SU-DHL-6 (cell line): ENCODE measurements around the gene SWSAP1.

Experiments used
- H2AFZ ChIP-seq: fragments of 200-600 bp; sonication (generic); 2 replicates; pipeline ENCODE4 v1.6.1; 2014; ENCODE audit warnings: low read depth, mild to moderate bottlenecking, moderate library complexity, mixed read lengths, antibody characterized with exemption, low read length; ENCODE audit not compliant: severe bottlenecking
- H3F3A ChIP-seq: fragments of 200-600 bp; shearing (Covaris generic); 2 replicates; pipeline ENCODE4 v1.6.0; 2016; ENCODE audit warnings: antibody characterized with exemption, mild to moderate bottlenecking; ENCODE audit not compliant: insufficient read depth
- H3K27ac ChIP-seq: fragments of 200-600 bp; sonication (generic); 2 replicates; pipeline ENCODE4 v1.5.1; 2016; ENCODE audit warnings: low read depth, mild to moderate bottlenecking, low read length, moderate library complexity, mixed read lengths
- H3K27me3 ChIP-seq: fragments of 200-600 bp; sonication (generic), shearing (Covaris generic); 2 replicates; pipeline ENCODE4 v1.6.0; 2014; ENCODE audit warnings: mild to moderate bottlenecking, low read length
- H3K36me3 ChIP-seq: fragments of 200-600 bp; sonication (generic); 2 replicates; pipeline ENCODE4 v1.6.1; 2014; ENCODE audit warnings: mild to moderate bottlenecking, low read length, mixed read lengths
- H3K4me2 ChIP-seq: fragments of 300-600, 200-600 bp; shearing (Covaris generic), sonication (generic); 2 replicates; pipeline ENCODE4 v1.6.0; 2014; ENCODE audit warnings: low read length, low read depth, mild to moderate bottlenecking; ENCODE audit not compliant: poor library complexity, severe bottlenecking
- H3K4me3 ChIP-seq: fragments of 200-600 bp; sonication (generic); 2 replicates; pipeline ENCODE4 v1.5.1; 2014; ENCODE audit warnings: antibody characterized with exemption, low read length, mild to moderate bottlenecking, mixed read lengths; ENCODE audit not compliant: insufficient read depth, poor library complexity, severe bottlenecking
- H3K79me2 ChIP-seq: fragments of 200-600 bp; sonication (generic); 2 replicates; pipeline ENCODE4 v1.6.1; 2014; ENCODE audit warnings: mild to moderate bottlenecking, low read length, moderate library complexity; ENCODE audit not compliant: insufficient read depth
- H3K9ac ChIP-seq: fragments of 200-600 bp; sonication (generic); 2 replicates; pipeline ENCODE4 v1.7.0; 2014; ENCODE audit warnings: mild to moderate bottlenecking, low read length
- H3K9me2 ChIP-seq: fragments of 200-600 bp; sonication (generic); replicated peaks from 2 replicates; pipeline ENCODE4 v1.6.1; 2014; ENCODE audit warnings: low read length; ENCODE audit not compliant: insufficient read depth
- H3K9me3 ChIP-seq: fragments of 200-600 bp; sonication (generic); 2 replicates; pipeline ENCODE4 v1.6.1; 2014; ENCODE audit warnings: low read length, mixed read lengths; ENCODE audit not compliant: insufficient read depth
- H4K20me1 ChIP-seq: fragments of 200-600 bp; sonication (generic); 2 replicates; pipeline ENCODE4 v1.6.1; 2014; ENCODE audit warnings: low read depth, mild to moderate bottlenecking, antibody characterized with exemption, low read length, moderate library complexity, mixed read lengths
- EZH2phosphoT487 ChIP-seq: fragments of 200-600 bp; sonication (generic), shearing (Covaris generic); conservative IDR thresholded peaks from 2 replicates; pipeline ENCODE4 v1.6.1; 2018; ENCODE audit warnings: mild to moderate bottlenecking, antibody characterized with exemption, low read length, moderate library complexity, mixed read lengths
- TF ChIP-seq, protein P1 (sequence below): fragments of 200-600 bp; sonication (generic); IDR thresholded peaks from one replicate; pipeline ENCODE4 v1.5.1; 2017; ENCODE audit warnings: antibody characterized with exemption, mild to moderate bottlenecking, low read length, moderate library complexity; ENCODE audit not compliant: insufficient read depth, poor library complexity, severe bottlenecking

Gene SWSAP1

DNA sequence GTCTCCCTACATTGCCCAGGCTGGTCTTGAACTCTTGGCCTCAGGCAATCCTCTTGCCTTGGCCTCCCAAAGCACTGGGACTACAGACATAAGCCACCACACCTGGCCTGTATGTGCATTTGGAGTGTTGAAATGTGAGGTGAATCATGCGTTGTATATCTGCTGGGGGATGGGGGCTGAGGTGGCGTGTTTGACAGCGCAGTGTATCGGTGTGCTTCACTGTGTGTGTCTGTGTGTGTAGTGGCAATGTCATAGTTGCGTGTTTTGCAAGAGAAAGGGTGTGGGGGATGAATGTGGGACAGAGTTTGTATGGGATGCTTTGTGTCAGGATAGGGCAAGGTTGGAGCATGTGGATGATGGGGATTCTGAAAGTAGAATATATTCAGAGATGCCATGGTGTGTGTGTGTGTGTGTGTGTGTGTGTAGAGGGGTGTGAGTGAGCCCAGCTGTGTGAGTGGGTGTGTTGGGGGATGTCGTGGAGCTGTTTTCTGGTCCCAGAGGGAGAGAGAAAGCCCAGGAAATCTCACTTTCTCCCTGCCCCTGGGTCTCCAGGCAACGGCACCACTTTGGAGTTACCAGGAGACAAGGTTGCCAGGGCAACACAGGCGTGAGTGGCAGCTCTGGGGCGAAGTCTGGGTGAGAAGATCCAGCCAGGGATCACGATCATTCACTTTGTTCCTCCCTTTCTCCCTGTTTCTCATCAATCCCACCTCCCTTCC, 1.1 kb upstream of the SWSAP1 start:
- Histone ChIP-seq H3K79me2 (peaks cover 9% of the 10 kb centered on the region; the same call in 1 of the 2 replicates), H3K4me3 (peak overlapping the region; percentile 62), H4K20me1 (no peaks in the 10 kb centered on the region), H3K27ac (no peak overlapping the region), H3F3A (peaks cover 11% of the 10 kb centered on the region), H3K9me2 (no peaks in the 10 kb centered on the region), H3K27me3 (no peaks in the 10 kb centered on the region), H3K4me2 (peak overlapping the region; percentile 81), H3K9ac (peak overlapping the region; percentile 69), H2AFZ (peak overlapping the region; percentile 72), H3K9me3 (no peaks in the 10 kb centered on the region), H3K36me3 (no peaks in the 10 kb centered on the region)
- no peak for TF ChIP-seq EZH2phosphoT487
- TF ChIP-seq, protein P1, sequence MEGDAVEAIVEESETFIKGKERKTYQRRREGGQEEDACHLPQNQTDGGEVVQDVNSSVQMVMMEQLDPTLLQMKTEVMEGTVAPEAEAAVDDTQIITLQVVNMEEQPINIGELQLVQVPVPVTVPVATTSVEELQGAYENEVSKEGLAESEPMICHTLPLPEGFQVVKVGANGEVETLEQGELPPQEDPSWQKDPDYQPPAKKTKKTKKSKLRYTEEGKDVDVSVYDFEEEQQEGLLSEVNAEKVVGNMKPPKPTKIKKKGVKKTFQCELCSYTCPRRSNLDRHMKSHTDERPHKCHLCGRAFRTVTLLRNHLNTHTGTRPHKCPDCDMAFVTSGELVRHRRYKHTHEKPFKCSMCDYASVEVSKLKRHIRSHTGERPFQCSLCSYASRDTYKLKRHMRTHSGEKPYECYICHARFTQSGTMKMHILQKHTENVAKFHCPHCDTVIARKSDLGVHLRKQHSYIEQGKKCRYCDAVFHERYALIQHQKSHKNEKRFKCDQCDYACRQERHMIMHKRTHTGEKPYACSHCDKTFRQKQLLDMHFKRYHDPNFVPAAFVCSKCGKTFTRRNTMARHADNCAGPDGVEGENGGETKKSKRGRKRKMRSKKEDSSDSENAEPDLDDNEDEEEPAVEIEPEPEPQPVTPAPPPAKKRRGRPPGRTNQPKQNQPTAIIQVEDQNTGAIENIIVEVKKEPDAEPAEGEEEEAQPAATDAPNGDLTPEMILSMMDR: no peak

DNA sequence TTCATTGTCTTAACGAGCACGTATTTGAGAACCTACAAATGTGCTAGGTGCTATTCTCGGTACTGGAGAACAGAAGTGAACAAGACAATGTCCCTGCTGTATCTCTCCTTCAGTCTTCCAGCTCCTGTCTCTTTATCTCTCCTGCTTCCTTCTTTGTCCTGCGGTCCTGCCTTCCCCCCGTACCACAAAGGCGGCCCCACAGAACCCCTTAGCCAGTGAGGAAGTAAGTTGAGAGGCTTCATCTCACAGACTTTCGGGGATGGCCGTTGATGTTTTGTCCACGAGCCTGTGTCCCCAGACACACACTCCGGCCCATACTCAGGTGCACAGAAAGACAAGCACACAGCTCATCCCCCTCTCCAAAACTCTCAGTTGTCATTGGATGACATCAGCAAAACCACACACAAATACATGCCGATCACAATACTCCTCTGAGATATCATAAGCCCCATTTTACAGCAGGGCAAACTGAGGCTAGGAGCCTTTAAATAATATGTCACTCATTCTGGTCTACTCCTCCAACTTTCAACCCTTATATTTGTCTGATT, 507 bp upstream of the SWSAP1 start:
- peak overlapping the region; percentile 17; the same call in 1 of the 2 replicates for H3K27ac ChIP-seq
- no peaks in the 10 kb centered on the region for H3K36me3 ChIP-seq

DNA sequence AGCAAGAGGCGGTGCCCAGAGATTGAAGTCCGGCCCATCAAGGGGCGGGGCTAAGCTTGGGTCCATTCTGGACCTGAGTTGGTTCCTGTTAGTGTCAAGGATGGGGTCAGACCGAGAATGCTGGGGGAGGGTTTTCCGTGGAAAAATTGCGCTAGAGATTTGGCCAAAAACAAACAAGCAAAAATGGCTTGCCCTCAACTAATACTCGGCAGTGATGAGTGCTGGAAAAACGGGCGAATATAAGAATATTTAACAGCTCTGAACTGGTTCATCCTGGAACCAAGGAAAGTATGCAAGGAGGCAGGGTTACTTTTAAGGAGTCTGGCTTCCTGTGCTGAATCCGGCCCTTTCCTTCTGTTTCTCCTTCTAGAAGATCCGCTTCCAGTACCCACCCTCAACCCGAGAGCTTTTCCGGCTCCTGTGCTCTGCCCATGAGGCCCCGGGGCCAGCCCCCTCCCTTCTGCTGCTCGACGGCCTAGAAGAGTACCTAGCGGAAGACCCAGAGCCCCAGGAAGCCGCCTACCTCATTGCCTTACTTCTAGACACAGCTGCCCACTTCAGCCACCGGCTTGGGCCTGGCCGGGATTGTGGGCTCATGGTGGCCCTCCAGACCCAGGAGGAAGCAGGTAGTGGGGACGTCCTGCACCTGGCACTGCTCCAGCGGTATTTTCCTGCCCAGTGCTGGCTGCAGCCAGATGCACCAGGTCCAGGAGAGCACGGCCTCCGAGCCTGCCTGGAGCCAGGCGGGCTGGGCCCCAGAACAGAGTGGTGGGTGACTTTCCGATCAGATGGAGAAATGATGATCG, 880 bp downstream of the SWSAP1 start:
- H3K36me3 ChIP-seq: no peaks in the 10 kb centered on the region
- no peaks in the 10 kb centered on the region for H3K9me2 ChIP-seq
- no peak overlapping the region for H2AFZ ChIP-seq
- H3K79me2 ChIP-seq: peaks cover 9% of the 10 kb centered on the region; the same call in 1 of the 2 replicates
- H3K4me3 ChIP-seq: peak overlapping the region; percentile 62
- H3K9me3 ChIP-seq: no peaks in the 10 kb centered on the region
- peaks cover 22% of the 10 kb centered on the region for H3F3A ChIP-seq
- H4K20me1 ChIP-seq: no peaks in the 10 kb centered on the region
- peak overlapping the region; percentile 81 for H3K4me2 ChIP-seq
- peak overlapping the region; percentile 81 for H3K27ac ChIP-seq
- H3K27me3 ChIP-seq: no peaks in the 10 kb centered on the region
- TF ChIP-seq, protein P1: no peak
- TF ChIP-seq EZH2phosphoT487: no peak
- peak overlapping the region; percentile 69 for H3K9ac ChIP-seq

More for the DNA sequence above, 507 bp upstream of the SWSAP1 start:
- H3F3A ChIP-seq: peaks cover 18% of the 10 kb centered on the region
- H3K79me2 ChIP-seq: peaks cover 9% of the 10 kb centered on the region; the same call in 1 of the 2 replicates
- H4K20me1 ChIP-seq: no peaks in the 10 kb centered on the region
- H3K9me2 ChIP-seq: no peaks in the 10 kb centered on the region
- TF ChIP-seq, protein P1: no peak
- TF ChIP-seq EZH2phosphoT487: no peak
- H3K4me2 ChIP-seq: peak overlapping the region; percentile 81
- H3K4me3 ChIP-seq: peak overlapping the region; percentile 62
- H3K27me3 ChIP-seq: no peaks in the 10 kb centered on the region
- H3K9ac ChIP-seq: peak overlapping the region; percentile 69
- peak overlapping the region; percentile 72 for H2AFZ ChIP-seq
- no peaks in the 10 kb centered on the region for H3K9me3 ChIP-seq
